Astrocyte (in vitro differentiated cells and primary cell): ENCODE measurements around the gene ADSS1. TPM values are rescaled to one million over a fixed set of nuclear protein-coding genes. Genes with fewer than 3 reads are reported as not detected.
"Not testable (repeated sequence)": the region's sequence is repeated elsewhere in the genome, so short reads cannot be mapped to it uniquely, and the experiment has no call there.

ENCODE experiments used
- DNase-seq: peaks from one replicate; pipeline ENCODE4 v3.0.0-alpha.2; 2010; ENCODE audit warnings: low read depth
- FAIRE-seq: peaks from 2 replicates; lab custom pipeline; 2011; peaks lifted over from hg19 to GRCh38; lab: Jason Lieb, UNC
- H2AFZ ChIP-seq: 2 replicates; pipeline ENCODE4 v1.6.0; 2012; ENCODE audit warnings: low read depth, low read length, inconsistent platforms
- H3K27ac ChIP-seq: 2 replicates; pipeline ENCODE4 v1.5.1; 2011; ENCODE audit warnings: low read depth, low read length, inconsistent platforms
- H3K27me3 ChIP-seq: 2 replicates; pipeline ENCODE4 v1.6.0; 2011; ENCODE audit warnings: low read length, inconsistent platforms; ENCODE audit not compliant: insufficient read depth
- H3K36me3 ChIP-seq: 2 replicates; pipeline ENCODE4 v1.5.1; 2011; ENCODE audit warnings: low read length, inconsistent platforms; ENCODE audit not compliant: insufficient read depth
- H3K4me1 ChIP-seq: 2 replicates; pipeline ENCODE4 v1.5.1; 2011; ENCODE audit warnings: low read length, inconsistent platforms; ENCODE audit not compliant: insufficient read depth
- H3K4me2 ChIP-seq: 2 replicates; pipeline ENCODE4 v1.6.0; 2012; ENCODE audit warnings: low read length, inconsistent platforms
- H3K4me3 ChIP-seq: 2 replicates; pipeline ENCODE4 v1.5.1; 2011; ENCODE audit warnings: low read depth, mild to moderate bottlenecking, low read length, inconsistent platforms; ENCODE audit not compliant: insufficient read depth
- H3K79me2 ChIP-seq: 2 replicates; pipeline ENCODE4 v1.6.0; 2012; ENCODE audit warnings: mild to moderate bottlenecking, low read length, inconsistent platforms; ENCODE audit not compliant: insufficient read depth
- H3K9ac ChIP-seq: 2 replicates; pipeline ENCODE4 v1.6.0; 2012; ENCODE audit warnings: mild to moderate bottlenecking, low read length, inconsistent platforms
- H3K9me3 ChIP-seq: 2 replicates; pipeline ENCODE4 v1.5.1; 2012; ENCODE audit warnings: low read depth, mild to moderate bottlenecking, low read length, inconsistent platforms; ENCODE audit not compliant: insufficient read depth
- H4K20me1 ChIP-seq: 2 replicates; pipeline ENCODE4 v1.6.0; 2012; ENCODE audit warnings: low read length, inconsistent platforms; ENCODE audit not compliant: insufficient read depth
- H3K27ac Mint-ChIP-seq: one replicate; pipeline ENCODE4 v1.8.0; 2021; ENCODE audit warnings: mild to moderate bottlenecking, mixed read lengths; ENCODE audit not compliant: unreplicated experiment
- H3K27me3 Mint-ChIP-seq: one replicate; pipeline ENCODE4 v1.8.0; 2021; ENCODE audit warnings: low read depth, mixed read lengths; ENCODE audit not compliant: unreplicated experiment
- H3K36me3 Mint-ChIP-seq: one replicate; pipeline ENCODE4 v1.8.0; 2021; ENCODE audit warnings: low read depth, mixed read lengths; ENCODE audit not compliant: unreplicated experiment
- H3K4me1 Mint-ChIP-seq: one replicate; pipeline ENCODE4 v1.8.0; 2021; ENCODE audit warnings: low read depth, mixed read lengths; ENCODE audit not compliant: unreplicated experiment
- H3K4me3 Mint-ChIP-seq: one replicate; pipeline ENCODE4 v1.8.0; 2021; ENCODE audit warnings: mild to moderate bottlenecking, moderate library complexity, mixed read lengths; ENCODE audit not compliant: unreplicated experiment
- H3K9me3 Mint-ChIP-seq: one replicate; pipeline ENCODE4 v1.8.0; 2021; ENCODE audit warnings: mild to moderate bottlenecking, mixed read lengths; ENCODE audit not compliant: unreplicated experiment
- EZH2 ChIP-seq: IDR thresholded peaks from 2 replicates; pipeline ENCODE4 v1.6.1; 2012; ENCODE audit warnings: mild to moderate bottlenecking, low read length, inconsistent platforms; ENCODE audit not compliant: insufficient read depth
- total RNA-seq: library from RNA; stranded (reverse); gene quantifications from 2 replicates; pipeline ENCODE4 v1.2.1, GENCODE V29; 2021
- TF ChIP-seq, protein P1 (sequence below): IDR thresholded peaks from 2 replicates; pipeline ENCODE4 v1.5.1; 2011; ENCODE audit warnings: low read depth, mild to moderate bottlenecking, inconsistent platforms, low read length, moderate library complexity; ENCODE audit not compliant: insufficient read depth

Gene ADSS1
- total RNA-seq, 1 donor from 2014 or later = 4.4 TPM

DNA sequence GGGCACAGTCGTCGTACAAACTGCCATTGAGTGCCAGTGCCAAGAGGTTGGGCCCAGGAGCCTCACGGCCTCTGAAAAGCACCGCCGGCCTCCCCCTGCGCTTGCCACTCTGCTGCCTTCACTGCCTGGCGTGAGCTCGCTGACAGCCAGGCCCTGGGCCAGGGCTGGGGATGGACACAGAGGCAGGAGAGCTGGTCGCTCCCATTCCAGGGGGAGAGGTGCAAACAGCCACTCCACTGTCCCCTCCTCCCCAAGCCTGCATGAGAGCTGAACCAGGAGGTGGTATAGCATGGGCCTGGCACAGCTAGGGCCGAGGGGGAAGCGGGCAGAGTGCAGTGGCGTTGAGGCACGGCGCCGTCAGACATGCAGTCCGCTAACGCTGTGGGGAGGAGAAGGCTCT is 4.6 kb downstream of the ADSS1 start:
- TF ChIP-seq, protein P1, sequence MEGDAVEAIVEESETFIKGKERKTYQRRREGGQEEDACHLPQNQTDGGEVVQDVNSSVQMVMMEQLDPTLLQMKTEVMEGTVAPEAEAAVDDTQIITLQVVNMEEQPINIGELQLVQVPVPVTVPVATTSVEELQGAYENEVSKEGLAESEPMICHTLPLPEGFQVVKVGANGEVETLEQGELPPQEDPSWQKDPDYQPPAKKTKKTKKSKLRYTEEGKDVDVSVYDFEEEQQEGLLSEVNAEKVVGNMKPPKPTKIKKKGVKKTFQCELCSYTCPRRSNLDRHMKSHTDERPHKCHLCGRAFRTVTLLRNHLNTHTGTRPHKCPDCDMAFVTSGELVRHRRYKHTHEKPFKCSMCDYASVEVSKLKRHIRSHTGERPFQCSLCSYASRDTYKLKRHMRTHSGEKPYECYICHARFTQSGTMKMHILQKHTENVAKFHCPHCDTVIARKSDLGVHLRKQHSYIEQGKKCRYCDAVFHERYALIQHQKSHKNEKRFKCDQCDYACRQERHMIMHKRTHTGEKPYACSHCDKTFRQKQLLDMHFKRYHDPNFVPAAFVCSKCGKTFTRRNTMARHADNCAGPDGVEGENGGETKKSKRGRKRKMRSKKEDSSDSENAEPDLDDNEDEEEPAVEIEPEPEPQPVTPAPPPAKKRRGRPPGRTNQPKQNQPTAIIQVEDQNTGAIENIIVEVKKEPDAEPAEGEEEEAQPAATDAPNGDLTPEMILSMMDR = no peak
- no peak for TF ChIP-seq EZH2
- H3K4me1 Mint-ChIP-seq = peaks cover 3% of the 10 kb centered on the region

DNA sequence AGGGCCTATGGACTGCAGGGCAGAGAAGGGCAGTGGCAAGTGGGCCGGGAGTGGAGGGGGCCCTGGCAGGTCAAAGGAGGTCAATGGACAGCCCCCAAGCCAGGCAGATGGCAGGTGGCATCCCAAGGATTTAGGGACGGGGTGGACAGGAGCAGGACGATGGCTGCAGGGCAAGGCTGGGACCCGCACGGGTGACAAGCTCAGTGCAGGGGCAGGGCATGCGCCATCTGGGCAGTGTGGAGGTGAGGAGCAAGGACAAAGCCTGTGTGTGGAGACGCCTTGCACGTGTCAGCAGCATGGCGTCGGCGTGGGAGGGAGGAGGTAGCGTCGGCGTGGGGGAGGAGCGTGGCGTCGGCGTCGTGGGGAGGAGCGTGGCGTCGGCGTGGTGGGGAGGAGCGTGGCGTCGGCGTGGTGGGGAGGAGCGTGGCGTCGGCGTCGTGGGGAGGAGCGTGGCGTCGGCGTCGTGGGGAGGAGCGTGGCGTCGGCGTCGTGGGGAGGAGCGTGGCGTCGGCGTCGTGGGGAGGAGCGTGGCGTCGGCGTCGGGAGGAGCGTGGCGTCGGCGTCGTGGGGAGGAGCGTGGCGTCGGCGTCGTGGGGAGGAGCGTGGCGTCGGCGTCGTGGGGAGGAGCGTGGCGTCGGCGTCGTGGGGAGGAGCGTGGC is 5.3 kb downstream of the ADSS1 start:
- Mint-ChIP-seq H3K27ac (peak overlapping the region; percentile 50), H3K27me3 (peaks cover 20% of the 10 kb centered on the region)
- not testable (repeated sequence) for H3K4me1 Mint-ChIP-seq, H3K27ac ChIP-seq, H3K36me3 ChIP-seq, H3K4me3 ChIP-seq, H2AFZ ChIP-seq, H3K9me3 ChIP-seq, H3K4me3 Mint-ChIP-seq, H3K4me1 ChIP-seq, H3K27me3 ChIP-seq, H3K36me3 Mint-ChIP-seq, H3K4me2 ChIP-seq, H3K9ac ChIP-seq, H3K79me2 ChIP-seq, DNase-seq, H4K20me1 ChIP-seq, FAIRE-seq, H3K9me3 Mint-ChIP-seq

More for the DNA sequence above, 4.6 kb downstream of the ADSS1 start:
- FAIRE-seq = no peak
- peaks cover 20% of the 10 kb centered on the region for H3K27me3 Mint-ChIP-seq
- no peak overlapping the region for H3K27ac ChIP-seq
- H3K4me2 ChIP-seq = no peak overlapping the region
- peak overlapping the region; percentile 50 for H3K27ac Mint-ChIP-seq
- no peak for DNase-seq
- H3K9me3 Mint-ChIP-seq = no peaks in the 10 kb centered on the region
- H3K9ac ChIP-seq = no peak overlapping the region
- H3K36me3 Mint-ChIP-seq = no peaks in the 10 kb centered on the region
- H3K9me3 ChIP-seq = no peaks in the 10 kb centered on the region
- H3K4me3 Mint-ChIP-seq = no peak overlapping the region
- H3K27me3 ChIP-seq = no peaks in the 10 kb centered on the region
- no peak overlapping the region for H3K4me3 ChIP-seq
- H2AFZ ChIP-seq = no peak overlapping the region
- H3K79me2 ChIP-seq = no peaks in the 10 kb centered on the region
- no peaks in the 10 kb centered on the region for H3K36me3 ChIP-seq
- H3K4me1 ChIP-seq = peaks cover 10% of the 10 kb centered on the region
- peaks cover 2% of the 10 kb centered on the region for H4K20me1 ChIP-seq

DNA sequence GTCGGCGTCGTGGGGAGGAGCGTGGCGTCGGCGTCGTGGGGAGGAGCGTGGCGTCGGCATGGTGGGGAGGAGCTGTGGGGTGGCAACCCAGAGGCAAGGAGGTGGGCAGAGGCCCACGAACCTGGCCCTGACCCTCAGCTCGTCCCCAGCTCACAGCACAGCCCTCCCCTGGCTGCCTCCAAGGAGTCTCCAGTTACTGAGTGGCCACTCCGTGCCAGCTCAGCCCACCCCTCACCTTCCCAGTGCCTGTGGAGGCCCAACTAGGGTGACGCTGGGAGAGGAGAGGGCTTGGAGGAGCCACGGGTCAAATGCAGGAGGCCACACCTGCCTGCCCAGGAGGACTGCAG is 5.8 kb downstream of the ADSS1 start:
- no peak overlapping the region for H2AFZ ChIP-seq
- H3K4me2 ChIP-seq = no peak overlapping the region
- H3K4me3 Mint-ChIP-seq = no peak overlapping the region
- no peak overlapping the region for H3K9ac ChIP-seq
- no peak for DNase-seq
- H3K27me3 Mint-ChIP-seq = peaks cover 20% of the 10 kb centered on the region
- H3K4me3 ChIP-seq = no peak overlapping the region
- no peak for TF ChIP-seq EZH2
- H3K27ac Mint-ChIP-seq = no peak overlapping the region
- H3K4me1 Mint-ChIP-seq = peaks cover 3% of the 10 kb centered on the region
- peaks cover 5% of the 10 kb centered on the region for H3K4me1 ChIP-seq
- H3K27ac ChIP-seq = no peak overlapping the region
- no peaks in the 10 kb centered on the region for H3K27me3 ChIP-seq
- no peaks in the 10 kb centered on the region for H3K36me3 Mint-ChIP-seq
- H3K9me3 Mint-ChIP-seq = no peaks in the 10 kb centered on the region
- H3K9me3 ChIP-seq = no peaks in the 10 kb centered on the region
- no peaks in the 10 kb centered on the region for H4K20me1 ChIP-seq
- H3K79me2 ChIP-seq = no peaks in the 10 kb centered on the region
- no peaks in the 10 kb centered on the region for H3K36me3 ChIP-seq
- FAIRE-seq = no peak
